ENCODE results near the gene S100PBP. TPM values are rescaled to one million over a fixed set of nuclear protein-coding genes. Genes with fewer than 3 reads are reported as not detected.

Gene S100PBP
- total and polyA plus RNA-seq, 2 of the 4 experiments (the other 2 are of a cell fraction), result 13.9 to 20.3 TPM

DNA sequence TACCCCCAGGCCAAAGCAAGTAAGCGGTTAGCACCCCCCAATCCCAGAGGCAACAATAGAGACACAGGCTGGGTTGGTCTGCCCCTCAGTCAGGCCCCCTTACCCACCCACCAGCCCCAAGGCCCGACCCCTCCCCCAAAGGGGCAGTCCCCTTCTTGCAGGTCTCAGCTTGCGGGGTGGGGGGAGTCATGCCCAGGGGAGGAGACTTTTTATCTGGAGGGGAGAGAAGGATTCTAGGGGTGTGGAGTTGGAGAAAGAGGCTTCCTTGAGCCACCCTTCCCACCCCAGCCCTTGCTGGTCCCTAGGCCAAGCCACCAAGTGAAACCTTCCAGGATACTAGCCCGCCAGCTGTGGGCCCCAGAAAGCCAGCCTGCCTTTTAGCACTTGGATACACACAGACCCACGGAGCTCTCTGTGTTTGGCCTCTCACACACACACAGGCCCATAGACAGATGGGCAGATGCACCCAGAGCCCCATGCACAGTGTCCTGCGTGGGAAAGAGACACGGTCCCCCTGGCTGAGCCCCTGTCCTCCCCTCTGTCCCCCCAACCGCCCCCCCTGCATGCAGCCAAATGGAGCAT is 76.7 kb downstream of the S100PBP start:
- no peak overlapping the region for H3K18ac ChIP-seq (ENCODE audit: low read depth, low read length)
- H4K8ac ChIP-seq (ENCODE audit: low read depth in 2 of 2, low read length in 2 of 2), result no peak overlapping the region
- in situ Hi-C loops (cut with MboI; ENCODE audit: low sequenced_read_pairs), result no loop called here
- DNase-seq, result no peak
- no TSS peak for BruUV-seq (replicated peaks)
- H2BK20ac ChIP-seq (ENCODE audit: low read depth, low read length), result no peak overlapping the region
- H4K20me1 ChIP-seq (ENCODE audit: insufficient read depth, low read length), result no peaks in the 10 kb centered on the region
- no peak overlapping the region for H3K14ac ChIP-seq (replicated peaks; ENCODE audit: low read depth, low read length)
- dilution Hi-C loops (cut with HindIII; ENCODE audit: low sequenced_read_pairs, unreplicated experiment), result no loop called here
- peak overlapping the region; percentile 69 for H2AFZ ChIP-seq (replicated peaks; ENCODE audit: low read length, poor library complexity)
- ChIA-PET POLR2A (ENCODE audit: unreplicated experiment) (no interaction called here), CTCF (interaction anchor here (0.6 to 1.0 kb wide), 2 partner anchors 59 to 374 kb away, joined by 5 to 6 read pairs; no protein-coding TSS in a partner anchor)
- no peaks in the 10 kb centered on the region; the same call in 1 of the 2 replicates for H3K4me1 ChIP-seq (ENCODE audit: control insufficient read depth, insufficient read depth, low read length)
- no peak for ATAC-seq (ENCODE audit: low read depth)
- H3K27ac ChIP-seq (ENCODE audit: insufficient read depth, low read length), result no peak overlapping the region
- 100% methylated on average over 1 of the region's 8 CpGs; no CpG with 5 or more reads in 1 of the 2 experiments for WGBS, 2 experiments (ENCODE audit: extremely low coverage in 2 of 2, insufficient read length in 1 of 2)
- H3K9me3 ChIP-seq (ENCODE audit: control insufficient read depth, insufficient read depth, low read length), result peaks cover 2% of the 10 kb centered on the region; the same call in 1 of the 2 replicates
- H3K9me1 ChIP-seq (ENCODE audit: insufficient read depth, low read length), result 0 out of 2 replicates have a peak, but pooled peaks cover 6% of the 10 kb centered on the region
- no peak overlapping the region for H2BK120ac ChIP-seq (ENCODE audit: low read depth, low read length)
- H4K5ac ChIP-seq (ENCODE audit: low read depth, low read length), result no peak overlapping the region
- no peak overlapping the region for H3K4me2 ChIP-seq (ENCODE audit: low read depth, low read length)
- H4K91ac ChIP-seq (ENCODE audit: insufficient read depth, low read depth, low read length), result no peak overlapping the region
- H3K27me3 ChIP-seq (ENCODE audit: control insufficient read depth, insufficient read depth, low read length), result peaks cover 28% of the 10 kb centered on the region
- TF ChIP-seq CHD1 (IDR thresholded peaks at IDR 0.05; ENCODE audit: low read depth, low read length), result no peak
- TF ChIP-seq NFE2L2 (IDR thresholded peaks at IDR 0.05; ENCODE audit: low read depth, low read length), result no peak
- TF ChIP-seq BHLHE40 (IDR thresholded peaks at IDR 0.05; ENCODE audit: low read depth, low read length), result no peak
- TF ChIP-seq POLR2A (IDR thresholded peaks at IDR 0.05; ENCODE audit: low read depth, low read length), result no peak
- TF ChIP-seq MAFK (IDR thresholded peaks at IDR 0.05; ENCODE audit: low read depth, low read length), result no peak
- TF ChIP-seq CEBPB (IDR thresholded peaks at IDR 0.05; ENCODE audit: low read depth, low read length), result no peak
- no peak for TF ChIP-seq SMC3 (IDR thresholded peaks at IDR 0.05; ENCODE audit: low read depth, low read length)
- TF ChIP-seq ELK1 (IDR thresholded peaks at IDR 0.05; ENCODE audit: borderline replicate concordance, low read depth, low read length), result no peak
- no peak for TF ChIP-seq MAZ (IDR thresholded peaks at IDR 0.05; ENCODE audit: borderline replicate concordance, low read depth, low read length)
- no peak for TF ChIP-seq CTCF (conservative IDR thresholded peaks at IDR 0.05; ENCODE audit: low read depth, low read length)
- H3K9ac ChIP-seq (ENCODE audit: low read depth, low read length), result no peak overlapping the region
- peaks cover 1% of the 10 kb centered on the region; the same call in 1 of the 2 replicates for H3K36me3 ChIP-seq (ENCODE audit: control insufficient read depth, insufficient read depth, low read length)
- intact Hi-C loops (cut with micrococcal nuclease), result no loop called here
- H2BK15ac ChIP-seq (ENCODE audit: low read depth, low read length), result no peak overlapping the region
- peak overlapping the region; percentile 52 for H2AK9ac ChIP-seq (replicated peaks; ENCODE audit: low read depth, low read length, poor library complexity)
- no peak overlapping the region for H3K4me3 ChIP-seq (ENCODE audit: insufficient read depth, low read depth, low read length)
- no peak overlapping the region for H3K23ac ChIP-seq (ENCODE audit: low read depth, low read length)
- H3K79me1 ChIP-seq (ENCODE audit: low read depth in 1 of 2, low read length in 2 of 2), result no peaks in the 10 kb centered on the region
- no peak overlapping the region for H2AK5ac ChIP-seq (ENCODE audit: low read depth, low read length)
- no peak overlapping the region for H2BK5ac ChIP-seq (ENCODE audit: low read depth, low read length, poor library complexity, severe bottlenecking)
- no peak overlapping the region for H3K56ac ChIP-seq (ENCODE audit: extremely low read depth, insufficient read depth, low read length)
- no peak overlapping the region for H3K4ac ChIP-seq (ENCODE audit: low read depth, low read length)
